Caco-2 (cell line): ENCODE data around the gene MPST. TPM values are rescaled to one million over a fixed set of nuclear protein-coding genes. Genes with fewer than 3 reads are reported as not detected.

Experiments used
- BruUV-seq: library from RNA; stranded (reverse); fragments of 400-500 nt; replicated peaks from 2 replicates; lab custom pipeline; 2021; lab: Mats Ljungman, UMichigan
- CTCF ChIA-PET: fragments of 300-600 bp; sonication (Branson Sonifier 250); formaldehyde crosslinking; loops from one replicate; lab custom pipeline; 2022; ENCODE audit warnings: antibody characterized with exemption; lab: Charles Lee
- POLR2A ChIA-PET: fragments of 300-600 bp; sonication (Branson Sonifier 250); formaldehyde crosslinking; loops from one replicate; lab custom pipeline; 2022; ENCODE audit warnings: antibody characterized with exemption; lab: Charles Lee
- DNase-seq, 2 experiments: peaks; one replicate each; pipeline versions ENCODE4 v3.0.0 to v3.0.0-alpha.2; 2020 to 2022
- H3K27me3 ChIP-seq: replicated peaks from 2 replicates; pipeline ENCODE4 v1.6.0; 2011; ENCODE audit warnings: low read length; ENCODE audit not compliant: control insufficient read depth, insufficient read depth
- H3K36me3 ChIP-seq: 2 replicates; pipeline ENCODE4 v1.5.1; 2011; ENCODE audit warnings: low read length; ENCODE audit not compliant: control insufficient read depth, insufficient read depth
- H3K4me1 ChIP-seq: fragments of 250-450 bp; sonication (Bioruptor Pico); 2 replicates; pipeline ENCODE4 v1.5.1; 2020; ENCODE audit warnings: mild to moderate bottlenecking
- H3K4me3 ChIP-seq: 2 replicates; pipeline ENCODE4 v1.5.1; 2011; ENCODE audit warnings: low read depth, mild to moderate bottlenecking, control low read depth, low read length
- H3K9me3 ChIP-seq: fragments of 250-450 bp; sonication (Bioruptor Pico); 2 replicates; pipeline ENCODE4 v1.5.1; 2020; ENCODE audit warnings: mild to moderate bottlenecking, moderate library complexity
- H3K27ac Mint-ChIP-seq: one replicate; pipeline ENCODE4 v1.8.0; 2022; ENCODE audit warnings: mixed read lengths; ENCODE audit not compliant: unreplicated experiment
- H3K27me3 Mint-ChIP-seq: one replicate; pipeline ENCODE4 v1.8.0; 2022; ENCODE audit warnings: mixed read lengths; ENCODE audit not compliant: insufficient read depth, unreplicated experiment
- H3K36me3 Mint-ChIP-seq: one replicate; pipeline ENCODE4 v1.8.0; 2022; ENCODE audit warnings: mild to moderate bottlenecking, mixed read lengths; ENCODE audit not compliant: insufficient read depth, unreplicated experiment
- H3K4me1 Mint-ChIP-seq: one replicate; pipeline ENCODE4 v1.8.0; 2022; ENCODE audit warnings: low read depth, mixed read lengths; ENCODE audit not compliant: unreplicated experiment
- H3K4me3 Mint-ChIP-seq: one replicate; pipeline ENCODE4 v1.8.0; 2022; ENCODE audit warnings: mild to moderate bottlenecking, moderate library complexity, mixed read lengths; ENCODE audit not compliant: unreplicated experiment
- H3K9me3 Mint-ChIP-seq: one replicate; pipeline ENCODE4 v1.8.0; 2022; ENCODE audit warnings: mixed read lengths; ENCODE audit not compliant: unreplicated experiment
- intact Hi-C: fragments of 100-400 bp; cut with micrococcal nuclease; formaldehyde crosslinking; loops from one replicate; pipeline ENCODE4 v1.10.0; 2022; ENCODE audit not compliant: unreplicated experiment
- total RNA-seq: library from RNA; stranded (reverse); gene quantifications from 2 replicates; pipeline ENCODE4 v1.2.3, GENCODE V29; 2022
- TF ChIP-seq, protein P1 (sequence below), 2 experiments: fragments of 200-600 bp in 1 of 2; IDR thresholded peaks; 1 replicate in 1 of 2; 2 replicates in 1 of 2; pipeline versions ENCODE4 v1.5.1 to v1.8.0; 2011 to 2022; ENCODE audit warnings: antibody characterized with exemption in 1 of 2, control low read depth in 1 of 2, inconsistent platforms in 1 of 2, low read depth in 1 of 2, low read length in 1 of 2, mild to moderate bottlenecking in 1 of 2, moderate library complexity in 1 of 2; ENCODE audit not compliant: insufficient read depth in 1 of 2, severe bottlenecking in 1 of 2, unreplicated experiment in 1 of 2

MPST gene
- total RNA-seq, 1 experiment from 2014 or later = 83.7 TPM

DNA sequence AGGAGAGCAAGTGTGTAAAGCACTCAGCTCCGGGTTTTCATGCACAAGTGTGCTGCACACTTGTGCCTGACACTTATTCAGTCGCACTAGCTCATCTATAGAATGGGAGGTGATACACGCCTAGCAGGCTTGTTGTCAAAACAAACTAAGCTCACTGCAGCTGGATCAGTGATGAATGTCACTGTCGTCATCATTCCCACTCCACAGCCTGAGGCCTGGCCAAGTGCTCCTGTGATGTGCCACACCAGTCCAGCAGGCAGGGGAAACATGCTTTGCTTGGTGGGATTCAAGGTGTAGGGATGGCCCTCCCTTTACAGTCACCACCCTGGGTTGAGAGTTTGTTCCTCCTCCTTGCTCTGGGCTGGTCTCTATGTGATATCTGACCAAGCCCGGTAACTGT, 6.8 kb downstream of the MPST start:
- Histone ChIP-seq H3K27me3 (no peaks in the 10 kb centered on the region), H3K9me3 (no peaks in the 10 kb centered on the region), H3K4me3 (no peak overlapping the region), H3K36me3 (peaks cover 4% of the 10 kb centered on the region), H3K4me1 (peaks cover 11% of the 10 kb centered on the region)
- TF ChIP-seq, protein P1, sequence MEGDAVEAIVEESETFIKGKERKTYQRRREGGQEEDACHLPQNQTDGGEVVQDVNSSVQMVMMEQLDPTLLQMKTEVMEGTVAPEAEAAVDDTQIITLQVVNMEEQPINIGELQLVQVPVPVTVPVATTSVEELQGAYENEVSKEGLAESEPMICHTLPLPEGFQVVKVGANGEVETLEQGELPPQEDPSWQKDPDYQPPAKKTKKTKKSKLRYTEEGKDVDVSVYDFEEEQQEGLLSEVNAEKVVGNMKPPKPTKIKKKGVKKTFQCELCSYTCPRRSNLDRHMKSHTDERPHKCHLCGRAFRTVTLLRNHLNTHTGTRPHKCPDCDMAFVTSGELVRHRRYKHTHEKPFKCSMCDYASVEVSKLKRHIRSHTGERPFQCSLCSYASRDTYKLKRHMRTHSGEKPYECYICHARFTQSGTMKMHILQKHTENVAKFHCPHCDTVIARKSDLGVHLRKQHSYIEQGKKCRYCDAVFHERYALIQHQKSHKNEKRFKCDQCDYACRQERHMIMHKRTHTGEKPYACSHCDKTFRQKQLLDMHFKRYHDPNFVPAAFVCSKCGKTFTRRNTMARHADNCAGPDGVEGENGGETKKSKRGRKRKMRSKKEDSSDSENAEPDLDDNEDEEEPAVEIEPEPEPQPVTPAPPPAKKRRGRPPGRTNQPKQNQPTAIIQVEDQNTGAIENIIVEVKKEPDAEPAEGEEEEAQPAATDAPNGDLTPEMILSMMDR (IDR thresholded peaks at IDR 0.05; ENCODE audit: insufficient read depth in 1 of 2, low read depth in 1 of 2, low read length in 1 of 2, severe bottlenecking in 1 of 2, unreplicated experiment in 1 of 2) = no peak
- H3K4me1 Mint-ChIP-seq = no peaks in the 10 kb centered on the region
- ChIA-PET POLR2A (no interaction called here), CTCF (interaction anchor here (1.0 kb wide), 1 partner anchor 18 kb away, joined by 4 read pairs; no protein-coding TSS in a partner anchor)
- H3K27me3 Mint-ChIP-seq = no peaks in the 10 kb centered on the region
- no peak for DNase-seq
- no peak overlapping the region for H3K27ac Mint-ChIP-seq
- H3K4me3 Mint-ChIP-seq = no peak overlapping the region
- H3K36me3 Mint-ChIP-seq = peaks cover 39% of the 10 kb centered on the region
- no TSS peak for BruUV-seq
- intact Hi-C loops = no loop called here
- no peaks in the 10 kb centered on the region for H3K9me3 Mint-ChIP-seq

DNA sequence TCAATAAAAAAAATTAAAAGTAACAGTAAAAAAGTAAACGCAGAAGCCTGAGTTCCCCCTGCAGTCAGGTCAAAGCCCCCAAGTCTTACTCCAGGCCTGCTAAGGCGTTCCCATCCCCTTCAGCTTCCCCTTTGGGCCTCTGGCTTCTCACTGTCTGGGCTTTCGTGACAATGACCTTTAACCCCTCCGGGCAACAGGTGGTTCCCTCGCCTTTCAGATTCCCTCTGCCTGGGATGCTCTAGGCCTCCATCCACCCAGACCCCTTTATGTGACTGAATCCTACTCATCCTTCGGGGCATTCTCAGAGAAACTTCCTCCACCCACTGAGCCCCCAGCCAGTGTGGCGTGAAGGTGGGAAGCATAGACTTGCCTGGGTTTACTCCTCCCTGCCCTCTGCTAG, 8.0 kb downstream of the MPST start:
- H3K4me1 Mint-ChIP-seq = peaks cover 8% of the 10 kb centered on the region
- CTCF ChIA-PET = no interaction called here
- TF ChIP-seq, protein P1 (IDR thresholded peaks at IDR 0.05; ENCODE audit: insufficient read depth in 1 of 2, low read depth in 1 of 2, low read length in 1 of 2, severe bottlenecking in 1 of 2, unreplicated experiment in 1 of 2) = no peak
- intact Hi-C loops = no loop called here
- Histone ChIP-seq H3K36me3 (peaks cover 4% of the 10 kb centered on the region), H3K9me3 (no peaks in the 10 kb centered on the region), H3K4me1 (peaks cover 23% of the 10 kb centered on the region), H3K27me3 (no peaks in the 10 kb centered on the region), H3K4me3 (no peak overlapping the region)
- no peak for DNase-seq
- BruUV-seq = no TSS peak
- POLR2A ChIA-PET = no interaction called here
- no peak overlapping the region for H3K4me3 Mint-ChIP-seq
- H3K27me3 Mint-ChIP-seq = no peaks in the 10 kb centered on the region
- no peak overlapping the region for H3K27ac Mint-ChIP-seq
- no peaks in the 10 kb centered on the region for H3K9me3 Mint-ChIP-seq
- H3K36me3 Mint-ChIP-seq = peaks cover 42% of the 10 kb centered on the region

DNA sequence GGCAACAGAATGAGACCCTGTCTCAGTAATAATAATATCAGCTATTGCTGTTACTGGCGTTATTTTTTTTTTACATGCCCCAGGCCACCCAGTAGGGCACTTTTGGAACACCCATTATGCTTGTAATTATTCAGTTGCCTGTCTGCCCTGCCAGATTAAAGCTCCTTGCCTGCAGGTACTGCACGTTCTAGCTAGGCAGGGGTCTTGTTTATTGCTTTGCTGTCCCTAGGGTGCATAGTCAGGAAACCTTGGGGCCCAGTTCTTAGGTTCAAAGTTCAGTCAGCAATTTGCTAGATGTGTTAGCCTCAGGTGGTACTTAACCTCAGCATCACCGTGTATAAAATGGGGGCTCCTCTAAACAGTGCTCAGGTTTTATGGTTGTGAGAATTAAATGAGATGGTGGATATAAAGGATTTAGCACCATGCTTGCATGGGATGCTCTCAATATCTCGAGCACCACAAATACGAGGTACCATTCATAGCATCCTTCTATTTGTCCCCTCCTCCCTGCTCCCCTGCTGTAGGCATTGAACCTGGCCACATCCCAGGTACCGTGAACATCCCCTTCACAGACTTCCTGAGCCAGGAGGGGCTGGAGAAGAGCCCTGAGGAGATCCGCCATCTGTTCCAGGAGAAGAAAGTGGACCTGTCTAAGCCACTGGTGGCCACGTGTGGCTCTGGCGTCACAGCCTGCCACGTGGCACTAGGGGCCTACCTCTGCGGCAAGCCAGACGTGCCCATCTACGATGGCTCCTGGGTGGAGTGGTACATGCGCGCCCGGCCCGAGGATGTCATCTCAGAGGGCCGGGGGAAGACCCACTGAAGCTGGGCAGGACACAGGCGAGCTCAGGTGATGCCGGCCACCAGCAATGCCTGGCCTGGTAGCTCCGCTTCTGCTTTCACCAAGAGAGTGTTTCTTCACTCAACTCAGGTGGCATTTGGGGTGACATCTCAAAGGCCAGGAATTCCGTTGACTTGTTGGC, 9.4 kb downstream of the MPST start:
- POLR2A ChIA-PET = no interaction called here
- intact Hi-C loops = no loop called here
- Histone ChIP-seq H3K9me3 (no peaks in the 10 kb centered on the region), H3K36me3 (peaks cover 4% of the 10 kb centered on the region), H3K27me3 (no peaks in the 10 kb centered on the region), H3K4me1 (peaks cover 34% of the 10 kb centered on the region), H3K4me3 (no peak overlapping the region)
- no peaks in the 10 kb centered on the region for H3K9me3 Mint-ChIP-seq
- DNase-seq = no peak
- CTCF ChIA-PET = interaction anchor here (0.6 to 4.6 kb wide), 3 partner anchors 9 to 1023 kb away, joined by 3 to 29 read pairs (median 3); partner anchors contain the start of genes IFT27, MPST and TST
- H3K27me3 Mint-ChIP-seq = no peaks in the 10 kb centered on the region
- TF ChIP-seq, protein P1 (IDR thresholded peaks at IDR 0.05; ENCODE audit: insufficient read depth in 1 of 2, low read depth in 1 of 2, low read length in 1 of 2, severe bottlenecking in 1 of 2, unreplicated experiment in 1 of 2) = no peak
- peaks cover 19% of the 10 kb centered on the region for H3K4me1 Mint-ChIP-seq
- H3K27ac Mint-ChIP-seq = no peak overlapping the region
- BruUV-seq = no TSS peak
- no peak overlapping the region for H3K4me3 Mint-ChIP-seq
- H3K36me3 Mint-ChIP-seq = peaks cover 56% of the 10 kb centered on the region
